GM15510 (cell line): Measurements from ENCODE around the gene UNC13A.

Experiments
- POLR2A ChIP-seq: IDR thresholded peaks from 3 replicates; pipeline ENCODE4 v1.6.1; 2011; ENCODE audit warnings: borderline replicate concordance; ENCODE audit not compliant: insufficient read length; ENCODE audit errors: extremely low read depth

The UNC13A gene

DNA sequence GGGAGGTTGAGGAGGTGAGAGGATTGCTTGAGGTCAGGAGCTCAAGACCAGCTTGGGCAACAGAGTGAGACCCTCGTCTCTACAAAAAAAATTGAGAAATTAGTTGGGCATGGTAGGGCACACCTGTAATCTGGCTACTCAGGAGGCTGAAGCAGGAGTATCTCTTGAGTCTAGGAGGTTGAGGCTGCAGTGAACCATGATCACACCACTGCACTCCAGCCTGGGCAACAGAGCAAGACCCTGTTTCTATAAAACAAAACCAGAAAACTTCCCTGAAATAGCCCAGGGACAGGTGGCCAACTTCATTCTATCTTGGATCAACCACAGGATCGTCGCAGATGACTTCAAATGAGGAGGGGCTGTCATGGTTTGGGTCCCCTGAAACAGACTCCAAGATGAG is 104.0 kb downstream of the UNC13A start:
- no peak for TF ChIP-seq POLR2A

DNA sequence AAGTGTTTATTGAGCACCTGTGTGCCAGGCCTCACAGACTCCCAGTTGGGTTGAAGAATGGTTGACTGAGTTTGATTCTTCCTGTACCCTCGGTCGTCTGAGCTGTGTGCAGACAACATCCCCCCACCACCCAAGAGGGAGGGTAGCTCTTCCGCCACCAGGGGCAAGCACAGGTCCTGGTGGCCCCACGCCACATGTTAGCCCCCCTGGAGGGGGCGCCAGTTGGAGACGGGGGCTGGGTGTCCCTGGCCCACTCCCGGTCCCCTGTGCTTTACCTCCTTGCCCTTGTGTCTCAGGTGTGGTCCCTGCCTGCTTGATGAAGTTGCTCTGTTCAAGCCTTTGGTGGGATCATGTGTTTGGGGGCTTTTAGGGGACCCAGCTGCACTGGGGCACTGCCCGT is 105.5 kb downstream of the UNC13A start:
- TF ChIP-seq POLR2A: no peak

DNA sequence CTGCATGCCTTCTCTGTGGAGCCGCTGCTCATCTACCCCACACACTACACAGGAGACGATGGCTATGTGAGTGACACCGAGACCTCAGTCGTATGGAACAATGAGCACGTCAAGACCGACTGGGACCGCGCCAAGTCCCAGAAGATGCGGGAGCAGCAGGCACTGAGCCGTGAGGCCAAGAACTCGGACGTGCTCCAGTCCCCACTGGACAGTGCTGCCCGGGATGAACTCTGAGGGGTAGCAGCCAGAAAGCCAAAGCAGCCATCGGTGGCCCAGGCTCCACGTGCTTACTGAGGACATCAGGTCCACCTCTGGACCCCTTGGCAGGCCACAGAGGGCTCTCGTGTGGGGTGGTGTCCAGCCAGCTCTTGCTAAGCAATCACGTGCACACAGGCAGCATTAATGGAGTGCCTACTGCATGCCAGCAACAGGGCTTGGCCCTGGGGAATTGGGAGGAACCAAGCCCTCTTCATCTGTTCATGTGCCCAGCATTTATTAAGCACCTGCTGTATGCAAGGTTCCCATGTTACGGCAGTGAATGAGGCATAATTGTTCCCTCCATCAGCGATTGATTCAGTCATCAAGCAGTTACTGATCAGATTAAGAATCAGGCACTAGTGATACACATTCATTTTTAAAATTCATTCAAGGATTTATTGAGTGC is 106.8 kb downstream of the UNC13A start:
- TF ChIP-seq POLR2A: no peak

- no peak for TF ChIP-seq POLR2A
Measured at GRCh38 chr19:17580470-17581144, 107.5 kb downstream of the UNC13A start.

DNA sequence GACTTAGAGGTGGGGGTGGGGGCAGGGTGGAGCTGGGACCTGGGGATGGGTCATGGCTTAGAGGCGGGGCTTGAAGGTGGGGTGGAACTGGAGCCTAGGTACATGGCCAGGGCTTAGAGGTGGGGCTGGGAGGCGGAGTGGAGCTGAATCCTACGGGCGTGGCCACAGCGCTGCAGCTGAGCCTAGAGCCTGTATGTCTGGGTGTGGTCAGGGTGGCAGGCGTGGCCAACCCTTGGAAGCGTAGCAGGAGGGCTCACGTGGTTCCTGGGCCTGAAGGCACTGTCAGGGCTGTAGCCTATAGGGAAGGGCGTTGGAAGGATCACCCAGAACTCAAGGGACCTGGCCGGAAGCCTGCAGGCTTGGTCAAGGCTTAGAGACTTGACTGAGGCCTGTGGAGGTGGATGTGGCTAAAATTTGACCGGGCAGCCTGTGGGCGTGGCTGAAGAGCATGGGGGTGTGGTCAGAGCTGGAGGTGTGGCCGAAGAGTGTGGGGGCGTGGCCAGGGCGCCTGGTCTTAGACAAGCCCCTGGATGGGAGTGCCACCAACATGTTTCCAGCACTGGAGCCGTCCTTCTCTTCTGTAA is 108.4 kb downstream of the UNC13A start:
- no peak for TF ChIP-seq POLR2A

GRCh38 chr19:17577457-17578097 is 110.6 kb downstream of the UNC13A start:
- no peak for TF ChIP-seq POLR2A

- TF ChIP-seq POLR2A: no peak
Measured at GRCh38 chr19:17576758-17577456, 111.2 kb downstream of the UNC13A start.

GRCh38 chr19:17575871-17576757 is 112.0 kb downstream of the UNC13A start:
- TF ChIP-seq POLR2A: no peak

DNA sequence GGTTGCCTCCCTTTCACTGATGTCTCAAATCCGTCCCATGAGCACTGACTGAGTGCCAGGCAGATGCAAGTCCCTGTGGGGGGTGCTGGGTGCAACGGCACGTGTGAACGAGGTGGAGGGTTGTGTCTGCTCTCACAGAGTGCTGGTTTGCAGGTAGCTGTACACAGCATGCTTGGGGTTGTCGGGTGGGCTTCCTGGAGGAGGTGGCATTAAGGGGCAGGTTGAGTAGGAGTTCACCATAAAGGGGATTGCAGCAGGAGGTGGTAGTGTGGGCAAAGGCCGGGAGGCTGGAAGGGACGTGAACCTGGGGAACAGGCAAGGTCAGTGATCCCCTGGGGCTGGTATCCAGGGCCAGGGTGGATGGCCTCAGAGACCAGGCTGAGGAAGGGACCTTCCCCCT is 115.5 kb downstream of the UNC13A start:
- TF ChIP-seq POLR2A: no peak

DNA sequence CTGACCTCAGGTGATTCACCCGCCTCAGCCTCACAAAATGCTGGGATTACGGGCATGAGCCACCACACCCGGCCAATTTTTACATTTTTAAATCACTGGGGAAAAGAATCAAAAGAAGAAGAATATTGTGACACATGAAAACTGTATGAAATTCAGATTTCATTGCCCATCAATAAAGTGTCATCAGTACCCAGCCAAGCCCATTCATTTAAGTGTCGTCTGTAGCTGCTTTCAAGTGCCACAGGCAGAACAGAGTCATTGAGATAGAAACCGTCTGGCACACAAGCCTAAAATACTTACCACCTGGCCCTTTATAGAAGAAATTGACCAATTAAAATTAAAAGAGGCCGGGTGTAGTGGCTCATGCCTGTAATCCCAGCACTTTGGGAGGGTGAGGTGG is 117.4 kb downstream of the UNC13A start:
- TF ChIP-seq POLR2A: no peak

DNA sequence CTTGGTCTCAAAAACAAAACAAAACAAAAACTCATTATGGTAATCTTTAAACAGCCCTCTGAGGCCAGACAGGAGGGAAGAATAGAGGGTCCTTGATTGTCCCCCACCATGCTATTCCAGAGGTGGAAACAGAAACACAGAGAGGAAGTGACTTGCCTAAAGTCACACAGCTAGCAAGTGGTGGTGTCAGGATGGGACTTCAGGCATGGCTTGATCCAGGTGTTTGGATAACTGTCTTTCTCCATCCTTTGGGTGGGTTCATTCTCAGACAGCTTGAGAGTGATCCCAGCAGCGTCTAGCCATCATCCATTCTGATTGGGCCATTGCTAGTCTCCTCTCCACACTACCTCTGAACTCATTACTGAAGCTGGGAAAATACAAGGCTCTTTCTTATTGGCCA is 120.2 kb downstream of the UNC13A start:
- TF ChIP-seq POLR2A: no peak

DNA sequence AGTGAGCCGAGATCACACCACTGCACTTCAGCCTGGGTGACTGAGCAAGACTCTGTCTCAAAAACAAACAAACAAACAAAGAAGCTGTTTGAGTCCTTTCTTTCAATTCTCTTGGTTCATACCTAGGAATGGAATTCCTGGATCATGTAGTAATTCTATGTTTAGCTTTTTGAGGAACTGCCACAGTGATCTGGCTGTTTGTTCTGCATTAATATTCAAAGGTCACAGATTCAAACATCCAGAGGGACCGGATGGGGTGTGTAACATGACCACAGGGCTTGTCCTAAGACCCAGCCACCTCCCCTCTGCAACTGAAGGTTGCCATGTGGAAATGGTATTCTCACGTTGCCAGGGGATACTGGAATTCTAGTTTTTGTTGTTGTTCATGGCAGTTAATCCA is 122.5 kb downstream of the UNC13A start:
- TF ChIP-seq POLR2A: no peak

- no peak for TF ChIP-seq POLR2A
Measured at GRCh38 chr19:17564781-17565180, 123.4 kb downstream of the UNC13A start.

GRCh38 chr19:17562561-17562960 is 125.6 kb downstream of the UNC13A start:
- TF ChIP-seq POLR2A: no peak
